GM12864 (cell line): ENCODE measurements around the gene EFCAB6.

Experiments
- DNase-seq: peaks from one replicate; pipeline ENCODE4 v3.0.0-alpha.2; 2011; ENCODE audit warnings: low read depth
- H3K4me3 ChIP-seq: 2 replicates; pipeline ENCODE4 v1.5.1; 2011; ENCODE audit warnings: mild to moderate bottlenecking, low read depth, low read length, control low read depth
- TF ChIP-seq, protein P1 (sequence below): IDR thresholded peaks from 2 replicates; pipeline ENCODE4 v1.5.1; 2011; ENCODE audit warnings: low read depth, mild to moderate bottlenecking, moderate library complexity, low read length, control low read depth, inconsistent platforms; ENCODE audit errors: missing control alignments

Gene EFCAB6

DNA sequence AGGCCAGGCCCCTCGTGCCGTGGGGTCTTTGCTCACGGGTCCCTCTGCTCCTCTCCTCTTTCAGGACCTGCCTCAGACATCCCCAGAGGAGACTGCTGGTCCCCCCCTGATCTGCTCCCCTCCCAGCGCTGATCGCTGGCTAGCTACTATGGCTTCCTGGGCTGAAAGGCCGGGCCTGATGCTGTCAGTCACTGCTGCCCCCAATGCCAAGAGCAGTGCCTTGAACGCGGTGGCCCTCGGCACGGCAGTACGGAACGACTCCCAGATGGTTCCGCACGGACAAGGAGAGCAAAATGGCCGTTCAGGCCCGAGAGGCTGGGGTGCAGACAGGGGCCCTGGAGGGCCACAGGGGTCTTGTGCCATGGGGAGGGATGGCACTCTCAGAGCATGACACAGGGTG lies 28.7 kb upstream of the EFCAB6 start:
- no peak for DNase-seq
- H3K4me3 ChIP-seq = no peak overlapping the region
- TF ChIP-seq, protein P1, sequence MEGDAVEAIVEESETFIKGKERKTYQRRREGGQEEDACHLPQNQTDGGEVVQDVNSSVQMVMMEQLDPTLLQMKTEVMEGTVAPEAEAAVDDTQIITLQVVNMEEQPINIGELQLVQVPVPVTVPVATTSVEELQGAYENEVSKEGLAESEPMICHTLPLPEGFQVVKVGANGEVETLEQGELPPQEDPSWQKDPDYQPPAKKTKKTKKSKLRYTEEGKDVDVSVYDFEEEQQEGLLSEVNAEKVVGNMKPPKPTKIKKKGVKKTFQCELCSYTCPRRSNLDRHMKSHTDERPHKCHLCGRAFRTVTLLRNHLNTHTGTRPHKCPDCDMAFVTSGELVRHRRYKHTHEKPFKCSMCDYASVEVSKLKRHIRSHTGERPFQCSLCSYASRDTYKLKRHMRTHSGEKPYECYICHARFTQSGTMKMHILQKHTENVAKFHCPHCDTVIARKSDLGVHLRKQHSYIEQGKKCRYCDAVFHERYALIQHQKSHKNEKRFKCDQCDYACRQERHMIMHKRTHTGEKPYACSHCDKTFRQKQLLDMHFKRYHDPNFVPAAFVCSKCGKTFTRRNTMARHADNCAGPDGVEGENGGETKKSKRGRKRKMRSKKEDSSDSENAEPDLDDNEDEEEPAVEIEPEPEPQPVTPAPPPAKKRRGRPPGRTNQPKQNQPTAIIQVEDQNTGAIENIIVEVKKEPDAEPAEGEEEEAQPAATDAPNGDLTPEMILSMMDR = no peak

DNA sequence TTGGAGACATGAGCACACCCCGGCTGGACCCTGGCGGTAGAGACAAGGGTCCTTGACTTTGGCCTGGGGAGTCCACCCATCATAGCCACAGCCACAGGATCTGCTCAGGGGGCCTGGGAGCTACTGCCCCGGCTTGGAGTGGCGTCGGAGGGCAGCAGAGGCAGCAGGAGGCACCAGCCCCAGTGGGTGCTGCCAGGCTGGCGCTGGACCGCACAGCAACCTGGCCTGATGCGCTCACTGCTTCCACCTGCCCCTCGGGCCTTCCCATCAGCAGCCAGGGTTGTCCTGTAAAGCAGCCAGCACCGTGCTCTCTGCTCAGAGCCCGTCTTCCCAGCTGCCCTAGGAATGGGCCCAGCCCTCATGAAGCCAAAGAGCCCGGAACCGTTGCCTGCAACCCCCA lies 28.3 kb upstream of the EFCAB6 start:
- TF ChIP-seq, protein P1 = no peak
- no peak overlapping the region for H3K4me3 ChIP-seq
- DNase-seq = no peak

DNA sequence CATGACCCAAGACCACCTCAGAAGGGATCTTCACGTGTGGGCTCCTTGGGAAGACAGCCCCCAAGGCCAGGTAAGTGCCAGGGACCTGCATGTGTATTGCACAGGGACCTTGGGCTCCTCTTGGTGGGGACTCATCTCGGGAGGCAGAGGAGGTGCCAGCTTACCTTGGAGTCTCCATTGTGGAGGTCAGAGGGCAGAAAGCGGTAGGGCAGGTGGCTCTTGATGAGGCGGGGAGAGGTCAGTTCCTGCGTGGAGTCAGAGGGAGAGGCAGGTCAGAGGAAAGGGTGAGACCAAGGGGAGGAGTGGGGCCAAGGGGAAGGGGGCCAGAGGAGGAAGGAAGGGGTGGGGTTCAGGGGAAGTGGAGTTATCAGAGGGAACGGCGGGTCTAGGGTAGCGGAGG lies 27.7 kb upstream of the EFCAB6 start:
- H3K4me3 ChIP-seq = no peak overlapping the region
- TF ChIP-seq, protein P1 = no peak
- no peak for DNase-seq

DNA sequence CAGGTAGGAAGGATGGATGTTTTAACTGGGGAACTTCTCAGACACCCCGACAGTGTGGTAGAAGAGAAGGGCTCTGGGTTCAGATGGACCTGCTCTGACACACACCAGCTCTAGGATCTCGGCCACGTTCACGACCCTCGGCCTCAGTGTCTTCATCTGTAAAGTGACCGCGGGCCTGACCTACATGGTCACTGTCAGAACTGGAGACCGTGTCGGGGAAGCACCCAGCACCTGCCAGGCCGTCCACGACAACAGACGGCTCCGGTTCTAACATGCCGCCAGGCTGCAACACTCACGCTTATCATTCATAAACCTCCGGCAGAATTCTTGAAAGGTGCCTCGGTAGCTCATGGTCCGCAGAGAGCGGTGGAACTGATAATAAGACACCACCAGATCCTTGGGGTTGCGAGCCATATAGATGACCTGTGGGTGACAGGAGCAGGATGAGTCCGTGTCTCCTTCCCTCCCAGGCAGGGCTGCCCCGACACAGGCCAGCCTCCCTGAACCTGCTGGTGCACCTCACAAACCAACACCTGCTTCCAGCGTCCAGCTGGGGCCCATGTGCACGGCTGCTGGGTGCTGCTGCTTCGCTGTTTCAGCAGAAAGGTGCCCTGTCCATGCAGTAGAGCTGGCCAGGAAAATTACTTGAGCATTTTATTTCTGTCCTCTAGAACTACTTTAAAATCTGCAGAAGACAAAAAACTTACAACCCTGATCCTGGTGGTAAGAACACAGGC lies 26.6 kb upstream of the EFCAB6 start:
- DNase-seq = no peak
- TF ChIP-seq, protein P1 = no peak
- H3K4me3 ChIP-seq = no peak overlapping the region

DNA sequence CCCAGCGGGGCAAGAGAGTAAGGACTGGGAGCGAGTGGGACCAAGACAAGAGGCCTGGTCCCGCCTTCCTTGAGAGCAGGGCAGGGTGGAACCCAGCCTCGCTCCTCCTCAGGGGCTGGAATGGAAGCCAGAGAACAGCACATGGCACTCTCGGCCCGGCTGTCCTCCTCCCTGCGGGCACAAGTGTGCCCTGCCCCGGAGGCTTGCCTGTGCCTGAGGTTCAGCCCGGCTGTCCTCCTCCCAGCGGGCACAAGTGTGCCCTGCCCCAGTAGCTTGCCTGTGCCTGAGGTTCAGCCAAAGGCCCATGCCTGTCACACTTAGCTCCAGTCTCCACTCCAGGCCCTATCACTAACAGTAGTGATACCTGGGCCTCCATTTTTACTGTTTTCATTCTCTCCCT lies 26.1 kb upstream of the EFCAB6 start:
- no peak for DNase-seq
- TF ChIP-seq, protein P1 = no peak
- H3K4me3 ChIP-seq = no peak overlapping the region

DNA sequence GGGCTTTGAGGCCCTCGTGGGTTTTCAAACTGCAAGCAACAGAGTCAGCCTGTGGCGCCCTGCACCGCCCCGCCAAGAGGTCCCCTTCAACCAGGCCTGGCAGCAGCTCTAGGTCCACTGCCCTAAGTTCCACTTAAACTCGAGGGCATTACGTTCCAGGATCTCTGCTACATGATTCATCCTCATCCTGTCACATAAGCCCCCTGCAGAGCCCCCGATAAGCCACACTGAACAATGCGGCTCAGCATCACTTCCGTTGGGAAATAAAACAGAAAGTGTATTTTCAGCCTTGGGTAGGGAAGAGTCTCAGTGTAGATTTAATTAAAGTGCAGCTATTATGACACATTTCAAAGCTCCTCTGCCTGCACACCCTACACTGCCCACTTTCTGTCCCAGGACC lies 25.6 kb upstream of the EFCAB6 start:
- no peak for DNase-seq
- no peak overlapping the region for H3K4me3 ChIP-seq
- TF ChIP-seq, protein P1 = no peak

DNA sequence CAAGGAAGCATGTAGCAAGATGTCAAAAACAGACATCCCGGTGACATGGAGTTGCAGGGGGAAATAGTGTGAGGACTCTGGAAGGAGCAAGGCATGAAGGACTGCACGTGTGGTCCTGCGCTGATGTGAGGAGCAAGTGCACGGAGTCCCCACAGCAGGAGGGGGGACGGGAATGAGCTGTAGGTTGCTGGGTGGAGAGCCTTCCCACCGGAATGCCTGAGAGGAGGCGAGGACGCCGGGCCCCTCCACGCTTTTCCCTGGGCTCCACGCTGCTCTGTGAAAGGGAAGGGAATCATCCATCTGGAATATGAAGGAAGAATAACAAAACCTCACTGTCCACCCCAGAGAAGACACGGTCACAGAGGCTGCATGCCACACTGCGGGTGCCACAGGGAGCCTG lies 23.6 kb upstream of the EFCAB6 start:
- no peak for DNase-seq
- TF ChIP-seq, protein P1 = no peak
- H3K4me3 ChIP-seq = no peak overlapping the region
